PFSK-1 (cell line): Measurements from ENCODE around the gene CENPX.

ENCODE experiments used
- POLR2AphosphoS5 ChIP-seq: IDR thresholded peaks from 2 replicates; pipeline ENCODE4 v1.6.1; 2012; ENCODE audit warnings: low read depth, mild to moderate bottlenecking, control low read depth, low read length, moderate library complexity
- SIN3A ChIP-seq: IDR thresholded peaks from 2 replicates; pipeline ENCODE4 v1.6.1; 2012; ENCODE audit warnings: mild to moderate bottlenecking, low read length, moderate library complexity, borderline replicate concordance; ENCODE audit not compliant: insufficient read depth
- TAF1 ChIP-seq: IDR thresholded peaks from 2 replicates; pipeline ENCODE4 v1.6.1; 2012; ENCODE audit warnings: low read length, control low read depth, borderline replicate concordance; ENCODE audit not compliant: insufficient read depth

DNA sequence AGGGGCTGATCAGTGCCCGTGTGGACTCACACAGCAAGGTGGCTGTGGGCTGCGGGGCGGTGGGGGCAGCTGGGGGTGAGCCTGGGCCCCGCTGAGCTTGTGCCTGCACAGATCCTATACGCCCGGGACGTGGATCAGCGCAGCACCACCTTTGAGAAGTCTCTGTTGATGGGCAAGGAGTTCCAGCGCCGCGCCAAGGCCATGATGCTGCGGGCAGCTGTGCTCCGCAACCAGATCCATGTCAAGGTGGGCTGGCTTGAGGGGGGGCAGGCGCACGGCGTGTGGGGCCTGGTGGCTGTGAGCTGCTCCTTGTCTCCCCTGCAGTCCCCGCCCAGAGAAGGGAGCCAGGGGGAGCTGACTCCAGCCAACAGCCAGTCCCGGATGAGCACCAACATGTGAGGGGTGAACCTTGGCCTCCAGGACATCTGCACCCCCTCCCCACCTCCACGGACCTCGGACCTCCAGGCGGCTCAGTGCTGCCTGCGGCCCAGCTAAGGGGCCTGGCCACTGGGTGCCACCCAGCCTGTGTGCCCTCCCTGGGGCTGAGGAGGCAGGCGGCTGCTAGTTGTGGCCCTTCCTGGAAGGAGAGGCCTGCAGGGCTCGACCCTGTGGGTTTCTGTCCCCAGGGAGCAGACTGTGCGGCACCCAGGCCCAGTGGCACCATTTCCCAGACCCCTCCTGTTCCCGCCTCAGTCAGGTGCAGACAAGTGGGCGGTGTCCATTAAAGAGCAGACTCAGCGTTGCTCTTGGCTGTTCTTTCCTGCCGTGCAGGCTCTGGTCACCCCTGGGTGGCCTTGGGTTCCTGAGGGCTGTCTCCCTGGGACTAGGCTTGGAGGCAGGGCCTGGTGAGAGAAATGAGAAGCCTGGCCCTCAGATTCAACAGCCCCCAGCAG, 34.3 kb upstream of the CENPX start:
- TF ChIP-seq POLR2AphosphoS5: peak; percentile 56
- TF ChIP-seq TAF1: no peak
- no peak for TF ChIP-seq SIN3A
